Measurements from ENCODE around the gene HINT3. TPM values are rescaled to one million over a fixed set of nuclear protein-coding genes. Genes with fewer than 3 reads are reported as not detected.

Gene HINT3
- polyA plus RNA-seq, 1 donor from 2014 or later = 72.2 TPM

GRCh38 chr6:126015863-126016262 is 59.3 kb downstream of the HINT3 start:
- H4K20me1 ChIP-seq (ENCODE audit: insufficient read depth) = no peaks in the 10 kb centered on the region
- no peak overlapping the region for H3K4me2 ChIP-seq (ENCODE audit: low read length)
- H3K4me3 ChIP-seq (ENCODE audit: low read length) = no peak overlapping the region
- no peak overlapping the region for H2AFZ ChIP-seq (ENCODE audit: low read depth, low read length)
- H3F3A ChIP-seq (ENCODE audit: insufficient read depth, low read length, poor library complexity, severe bottlenecking) = no peaks in the 10 kb centered on the region
- H3K9me2 ChIP-seq (ENCODE audit: insufficient read depth, low read length) = no peaks in the 10 kb centered on the region
- no peaks in the 10 kb centered on the region for H3K9me3 ChIP-seq (ENCODE audit: low read length)
- H3K9ac ChIP-seq (ENCODE audit: low read length) = no peak overlapping the region
- H3K36me3 ChIP-seq (ENCODE audit: insufficient read depth, low read length) = peaks cover 8% of the 10 kb centered on the region
- no peak for TF ChIP-seq POLR2AphosphoS5 (IDR thresholded peaks at IDR 0.05)
- TF ChIP-seq TAF1 (IDR thresholded peaks at IDR 0.05; ENCODE audit: low read depth) = no peak
- no peak for TF ChIP-seq MXI1 (conservative IDR thresholded peaks at IDR 0.05; ENCODE audit: poor library complexity, severe bottlenecking)
- no peak for TF ChIP-seq SMC3 (conservative IDR thresholded peaks at IDR 0.05; ENCODE audit: poor library complexity)
- TF ChIP-seq RAD21 (conservative IDR thresholded peaks at IDR 0.05) = no peak
- no peak for TF ChIP-seq EP300 (conservative IDR thresholded peaks at IDR 0.05; ENCODE audit: poor library complexity, severe bottlenecking)
- no peak for TF ChIP-seq EZH2 (IDR thresholded peaks at IDR 0.05; ENCODE audit: borderline replicate concordance, insufficient read depth, low read length, poor library complexity, severe bottlenecking)
- TF ChIP-seq, protein P1, sequence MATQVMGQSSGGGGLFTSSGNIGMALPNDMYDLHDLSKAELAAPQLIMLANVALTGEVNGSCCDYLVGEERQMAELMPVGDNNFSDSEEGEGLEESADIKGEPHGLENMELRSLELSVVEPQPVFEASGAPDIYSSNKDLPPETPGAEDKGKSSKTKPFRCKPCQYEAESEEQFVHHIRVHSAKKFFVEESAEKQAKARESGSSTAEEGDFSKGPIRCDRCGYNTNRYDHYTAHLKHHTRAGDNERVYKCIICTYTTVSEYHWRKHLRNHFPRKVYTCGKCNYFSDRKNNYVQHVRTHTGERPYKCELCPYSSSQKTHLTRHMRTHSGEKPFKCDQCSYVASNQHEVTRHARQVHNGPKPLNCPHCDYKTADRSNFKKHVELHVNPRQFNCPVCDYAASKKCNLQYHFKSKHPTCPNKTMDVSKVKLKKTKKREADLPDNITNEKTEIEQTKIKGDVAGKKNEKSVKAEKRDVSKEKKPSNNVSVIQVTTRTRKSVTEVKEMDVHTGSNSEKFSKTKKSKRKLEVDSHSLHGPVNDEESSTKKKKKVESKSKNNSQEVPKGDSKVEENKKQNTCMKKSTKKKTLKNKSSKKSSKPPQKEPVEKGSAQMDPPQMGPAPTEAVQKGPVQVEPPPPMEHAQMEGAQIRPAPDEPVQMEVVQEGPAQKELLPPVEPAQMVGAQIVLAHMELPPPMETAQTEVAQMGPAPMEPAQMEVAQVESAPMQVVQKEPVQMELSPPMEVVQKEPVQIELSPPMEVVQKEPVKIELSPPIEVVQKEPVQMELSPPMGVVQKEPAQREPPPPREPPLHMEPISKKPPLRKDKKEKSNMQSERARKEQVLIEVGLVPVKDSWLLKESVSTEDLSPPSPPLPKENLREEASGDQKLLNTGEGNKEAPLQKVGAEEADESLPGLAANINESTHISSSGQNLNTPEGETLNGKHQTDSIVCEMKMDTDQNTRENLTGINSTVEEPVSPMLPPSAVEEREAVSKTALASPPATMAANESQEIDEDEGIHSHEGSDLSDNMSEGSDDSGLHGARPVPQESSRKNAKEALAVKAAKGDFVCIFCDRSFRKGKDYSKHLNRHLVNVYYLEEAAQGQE (IDR thresholded peaks at IDR 0.05; ENCODE audit: borderline replicate concordance) = no peak
- TF ChIP-seq, protein P2, sequence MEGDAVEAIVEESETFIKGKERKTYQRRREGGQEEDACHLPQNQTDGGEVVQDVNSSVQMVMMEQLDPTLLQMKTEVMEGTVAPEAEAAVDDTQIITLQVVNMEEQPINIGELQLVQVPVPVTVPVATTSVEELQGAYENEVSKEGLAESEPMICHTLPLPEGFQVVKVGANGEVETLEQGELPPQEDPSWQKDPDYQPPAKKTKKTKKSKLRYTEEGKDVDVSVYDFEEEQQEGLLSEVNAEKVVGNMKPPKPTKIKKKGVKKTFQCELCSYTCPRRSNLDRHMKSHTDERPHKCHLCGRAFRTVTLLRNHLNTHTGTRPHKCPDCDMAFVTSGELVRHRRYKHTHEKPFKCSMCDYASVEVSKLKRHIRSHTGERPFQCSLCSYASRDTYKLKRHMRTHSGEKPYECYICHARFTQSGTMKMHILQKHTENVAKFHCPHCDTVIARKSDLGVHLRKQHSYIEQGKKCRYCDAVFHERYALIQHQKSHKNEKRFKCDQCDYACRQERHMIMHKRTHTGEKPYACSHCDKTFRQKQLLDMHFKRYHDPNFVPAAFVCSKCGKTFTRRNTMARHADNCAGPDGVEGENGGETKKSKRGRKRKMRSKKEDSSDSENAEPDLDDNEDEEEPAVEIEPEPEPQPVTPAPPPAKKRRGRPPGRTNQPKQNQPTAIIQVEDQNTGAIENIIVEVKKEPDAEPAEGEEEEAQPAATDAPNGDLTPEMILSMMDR (IDR thresholded peaks at IDR 0.05; ENCODE audit: poor library complexity, severe bottlenecking) = no peak
- no peaks in the 10 kb centered on the region for H3K27me3 ChIP-seq (ENCODE audit: insufficient read depth, low read depth, low read length)
- H3K79me2 ChIP-seq (replicated peaks; ENCODE audit: insufficient read depth, low read length) = no peaks in the 10 kb centered on the region
- no peak overlapping the region for H3K27ac ChIP-seq (ENCODE audit: low read length)

DNA sequence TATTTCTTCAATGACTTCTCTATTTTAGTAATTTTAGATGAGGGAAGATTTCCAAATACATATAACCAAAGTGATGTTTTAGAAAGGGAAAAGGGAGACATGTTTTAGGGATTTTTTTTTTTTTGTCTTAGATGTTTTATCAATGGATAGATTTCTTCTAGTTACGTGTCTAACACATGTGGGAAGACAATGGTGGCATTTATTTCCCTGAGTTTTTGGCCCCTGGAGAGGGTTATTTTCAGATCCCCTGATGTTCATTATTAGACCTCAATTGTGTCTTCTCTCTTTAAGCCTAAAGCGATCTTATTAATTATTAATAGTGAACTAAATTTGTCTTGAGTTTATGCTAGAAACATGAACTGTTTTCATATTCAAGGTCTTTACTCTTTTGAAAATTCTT is 60.0 kb downstream of the HINT3 start:
- no peaks in the 10 kb centered on the region for H4K20me1 ChIP-seq (ENCODE audit: insufficient read depth)
- peaks cover 8% of the 10 kb centered on the region for H3K36me3 ChIP-seq (ENCODE audit: insufficient read depth, low read length)
- H3K9ac ChIP-seq (ENCODE audit: low read length) = no peak overlapping the region
- no peak overlapping the region for H3K4me3 ChIP-seq (ENCODE audit: low read length)
- no peak for TF ChIP-seq EZH2 (IDR thresholded peaks at IDR 0.05; ENCODE audit: borderline replicate concordance, insufficient read depth, low read length, poor library complexity, severe bottlenecking)
- no peak for TF ChIP-seq MXI1 (conservative IDR thresholded peaks at IDR 0.05; ENCODE audit: poor library complexity, severe bottlenecking)
- no peak for TF ChIP-seq SMC3 (conservative IDR thresholded peaks at IDR 0.05; ENCODE audit: poor library complexity)
- no peak for TF ChIP-seq TAF1 (IDR thresholded peaks at IDR 0.05; ENCODE audit: low read depth)
- TF ChIP-seq, protein P2 (IDR thresholded peaks at IDR 0.05; ENCODE audit: poor library complexity, severe bottlenecking) = no peak
- no peak for TF ChIP-seq POLR2AphosphoS5 (IDR thresholded peaks at IDR 0.05)
- H3K27ac ChIP-seq (ENCODE audit: low read length) = no peak overlapping the region
- H3F3A ChIP-seq (ENCODE audit: insufficient read depth, low read length, poor library complexity, severe bottlenecking) = no peaks in the 10 kb centered on the region
- no peak overlapping the region for H2AFZ ChIP-seq (ENCODE audit: low read depth, low read length)
- H3K79me2 ChIP-seq (replicated peaks; ENCODE audit: insufficient read depth, low read length) = no peaks in the 10 kb centered on the region
- no peak overlapping the region for H3K4me2 ChIP-seq (ENCODE audit: low read length)
- H3K9me2 ChIP-seq (ENCODE audit: insufficient read depth, low read length) = no peaks in the 10 kb centered on the region
- no peaks in the 10 kb centered on the region for H3K9me3 ChIP-seq (ENCODE audit: low read length)
- H3K27me3 ChIP-seq (ENCODE audit: insufficient read depth, low read depth, low read length) = no peaks in the 10 kb centered on the region

Data from neural cell (in vitro differentiated cells).